Testis (tissue), 2 donors: ENCODE data around the gene MEFV.

Source experiments
- CTCF ChIP-seq, 3 experiments: fragments of 450-650 bp in 2 of 3; fragments of 200-600 bp in 1 of 3; sonication (generic) in 1 of 3; IDR thresholded peaks; one replicate each; pipeline ENCODE4 v1.5.1; 2016 to 2019; ENCODE audit warnings: antibody characterized with exemption in 3 of 3, mild to moderate bottlenecking in 2 of 3, moderate library complexity in 1 of 3
- POLR2A ChIP-seq: fragments of 450-650 bp; IDR thresholded peaks from one replicate; pipeline ENCODE4 v1.6.1; 2017; ENCODE audit warnings: antibody characterized with exemption, mild to moderate bottlenecking, moderate library complexity

DNA sequence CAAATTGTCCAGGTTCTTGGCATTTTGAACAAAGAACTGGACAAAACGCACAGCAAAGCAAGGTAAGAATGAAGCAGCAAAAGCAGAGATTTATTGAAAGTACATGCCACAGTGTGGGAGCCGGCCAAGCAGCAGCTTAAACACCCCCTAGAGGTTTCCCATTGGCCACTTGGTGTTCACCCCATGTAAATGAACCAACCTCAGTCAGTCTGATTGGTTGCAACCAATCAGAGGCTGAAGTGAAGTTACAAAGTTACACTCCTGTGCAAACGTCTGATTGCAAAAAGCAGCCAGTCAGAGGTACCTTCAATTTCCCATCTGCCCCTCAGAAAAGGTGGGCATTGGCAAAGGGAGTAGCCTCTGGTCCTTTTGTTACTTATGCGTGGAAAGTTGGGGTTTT, 18.1 kb upstream of the MEFV start:
- TF ChIP-seq CTCF (IDR thresholded peaks at IDR 0.05) = no peak
- no peak for TF ChIP-seq POLR2A
